Astrocyte of the spinal cord (primary cell): ENCODE data around the gene ADPGK.

ENCODE experiments used
- DNase-seq: peaks from one replicate; pipeline ENCODE4 v3.0.0; 2011; ENCODE audit warnings: low read depth, low spot score
- H3K4me3 ChIP-seq: 2 replicates; pipeline ENCODE4 v1.5.1; 2011; ENCODE audit warnings: low read depth, mild to moderate bottlenecking, low read length, moderate library complexity
- in situ Hi-C: cut with HindIII; loops from 2 replicates; pipeline ENCODE4 v1.10.0; 2017; ENCODE audit warnings: low sequenced_read_pairs
- TF ChIP-seq, protein P1 (sequence below): IDR thresholded peaks from 2 replicates; pipeline ENCODE4 v1.5.1; 2012; ENCODE audit warnings: low read depth, mild to moderate bottlenecking, low read length, inconsistent platforms

The ADPGK gene

DNA sequence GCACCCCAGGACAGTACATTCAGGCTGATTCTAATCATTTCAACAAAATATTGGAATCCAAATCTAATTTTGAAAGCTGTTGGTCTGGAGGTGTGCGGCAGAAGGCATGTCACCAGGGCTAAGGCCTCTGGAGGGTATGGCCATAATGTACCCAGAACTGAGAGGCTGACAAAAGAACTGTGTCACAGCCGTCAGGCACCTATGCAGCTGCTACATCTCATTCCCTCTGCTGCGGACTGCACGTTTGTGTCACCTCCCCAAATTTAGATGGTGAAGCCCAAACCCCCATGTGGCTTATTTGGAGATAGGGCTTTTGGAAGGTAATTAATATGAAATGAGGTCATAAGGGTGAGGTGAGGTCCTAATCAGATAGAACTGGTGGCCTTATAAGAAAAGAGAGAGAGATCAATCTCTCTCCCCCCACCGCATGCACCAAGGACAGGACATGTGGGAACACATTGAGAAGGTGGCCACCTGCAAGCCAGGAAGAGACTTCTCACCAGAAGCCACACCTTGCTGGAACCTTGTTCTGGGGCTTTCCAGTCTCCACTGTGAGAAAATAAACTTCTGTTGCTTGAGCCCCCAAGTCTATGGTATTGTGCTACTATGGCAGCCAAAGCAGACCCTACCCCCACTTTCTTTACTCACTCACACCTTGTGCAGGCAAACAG, 22.8 kb downstream of the ADPGK start:
- TF ChIP-seq, protein P1, sequence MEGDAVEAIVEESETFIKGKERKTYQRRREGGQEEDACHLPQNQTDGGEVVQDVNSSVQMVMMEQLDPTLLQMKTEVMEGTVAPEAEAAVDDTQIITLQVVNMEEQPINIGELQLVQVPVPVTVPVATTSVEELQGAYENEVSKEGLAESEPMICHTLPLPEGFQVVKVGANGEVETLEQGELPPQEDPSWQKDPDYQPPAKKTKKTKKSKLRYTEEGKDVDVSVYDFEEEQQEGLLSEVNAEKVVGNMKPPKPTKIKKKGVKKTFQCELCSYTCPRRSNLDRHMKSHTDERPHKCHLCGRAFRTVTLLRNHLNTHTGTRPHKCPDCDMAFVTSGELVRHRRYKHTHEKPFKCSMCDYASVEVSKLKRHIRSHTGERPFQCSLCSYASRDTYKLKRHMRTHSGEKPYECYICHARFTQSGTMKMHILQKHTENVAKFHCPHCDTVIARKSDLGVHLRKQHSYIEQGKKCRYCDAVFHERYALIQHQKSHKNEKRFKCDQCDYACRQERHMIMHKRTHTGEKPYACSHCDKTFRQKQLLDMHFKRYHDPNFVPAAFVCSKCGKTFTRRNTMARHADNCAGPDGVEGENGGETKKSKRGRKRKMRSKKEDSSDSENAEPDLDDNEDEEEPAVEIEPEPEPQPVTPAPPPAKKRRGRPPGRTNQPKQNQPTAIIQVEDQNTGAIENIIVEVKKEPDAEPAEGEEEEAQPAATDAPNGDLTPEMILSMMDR: no peak
- no peak overlapping the region for H3K4me3 ChIP-seq
- in situ Hi-C loops: no loop called here
- DNase-seq: no peak

DNA sequence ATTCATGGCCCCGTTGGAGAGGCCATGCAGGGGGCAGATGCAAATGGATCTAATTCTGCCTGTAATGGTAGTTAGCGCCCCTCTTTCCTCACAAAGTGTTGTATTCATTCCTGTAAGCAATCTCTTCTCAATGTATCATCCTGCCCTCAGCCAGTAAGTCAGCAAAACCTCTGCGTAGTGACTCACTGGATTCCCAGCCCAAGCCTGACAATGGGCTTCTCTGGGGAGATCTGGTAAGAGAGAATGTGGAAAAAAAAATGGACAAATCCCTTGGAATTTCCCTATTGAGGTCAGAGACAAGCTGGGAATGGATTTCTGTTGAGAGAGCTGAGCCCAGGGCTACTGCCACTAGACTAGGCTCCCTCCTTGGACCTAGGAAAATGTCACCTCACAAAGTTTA, 25.4 kb downstream of the ADPGK start:
- H3K4me3 ChIP-seq: no peak overlapping the region
- TF ChIP-seq, protein P1: no peak
- DNase-seq: peak; percentile 94
- in situ Hi-C loops: no loop called here

DNA sequence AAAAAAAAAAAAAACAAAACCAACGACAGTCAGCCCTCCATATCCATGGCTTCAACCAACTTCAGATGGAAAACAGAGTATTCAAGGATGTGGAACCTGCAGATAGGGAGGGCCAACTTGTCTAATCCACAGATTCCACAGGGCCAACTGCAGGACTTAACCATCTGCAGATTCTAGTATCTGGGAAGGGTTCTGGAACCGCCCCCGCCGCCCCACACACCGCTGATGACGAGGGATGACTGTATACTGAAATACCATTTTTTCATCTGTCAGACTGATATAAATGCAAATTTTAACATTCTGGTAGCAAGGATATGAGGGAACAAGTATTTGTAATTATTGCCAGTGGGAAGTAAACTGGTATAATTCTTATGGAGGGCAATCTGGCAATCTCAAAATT, 29.5 kb downstream of the ADPGK start:
- in situ Hi-C loops: no loop called here
- DNase-seq: no peak
- no peak overlapping the region for H3K4me3 ChIP-seq
- TF ChIP-seq, protein P1: no peak

DNA sequence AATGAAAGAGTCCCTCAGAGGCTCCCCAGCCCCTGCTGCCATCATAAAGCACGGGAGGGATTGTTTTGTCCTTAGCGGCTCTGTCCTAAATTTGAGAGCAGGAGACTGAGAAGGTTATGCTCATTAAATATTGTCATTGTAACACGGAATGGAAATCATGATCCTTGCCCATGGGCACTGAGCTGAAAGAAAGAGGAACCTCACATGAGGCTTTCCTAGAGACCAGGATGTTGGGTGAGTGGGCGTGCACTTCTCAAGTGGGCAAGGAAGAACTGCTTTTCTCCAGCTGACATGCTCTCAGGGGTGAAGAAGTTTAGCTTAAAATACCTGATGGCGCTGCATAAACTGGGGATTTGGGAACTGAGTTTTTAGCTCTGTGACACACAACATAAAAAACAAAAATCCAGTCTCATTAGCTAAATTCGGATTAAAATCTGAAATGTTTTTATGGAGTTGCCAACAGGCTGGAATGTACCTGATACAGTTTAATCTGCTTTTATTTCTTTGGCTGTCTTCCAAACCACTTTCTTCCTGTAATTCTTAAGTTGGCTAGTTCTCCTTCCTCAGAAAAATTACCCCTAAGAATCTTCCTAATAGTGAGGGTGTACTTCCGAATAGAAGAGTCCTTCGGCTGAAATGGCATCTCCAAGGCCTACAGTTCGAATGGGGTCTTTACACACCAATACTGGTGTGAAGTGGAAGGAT, 31.7 kb downstream of the ADPGK start:
- no peak overlapping the region for H3K4me3 ChIP-seq
- TF ChIP-seq, protein P1: no peak
- in situ Hi-C loops: no loop called here
- DNase-seq: peak; percentile 21

DNA sequence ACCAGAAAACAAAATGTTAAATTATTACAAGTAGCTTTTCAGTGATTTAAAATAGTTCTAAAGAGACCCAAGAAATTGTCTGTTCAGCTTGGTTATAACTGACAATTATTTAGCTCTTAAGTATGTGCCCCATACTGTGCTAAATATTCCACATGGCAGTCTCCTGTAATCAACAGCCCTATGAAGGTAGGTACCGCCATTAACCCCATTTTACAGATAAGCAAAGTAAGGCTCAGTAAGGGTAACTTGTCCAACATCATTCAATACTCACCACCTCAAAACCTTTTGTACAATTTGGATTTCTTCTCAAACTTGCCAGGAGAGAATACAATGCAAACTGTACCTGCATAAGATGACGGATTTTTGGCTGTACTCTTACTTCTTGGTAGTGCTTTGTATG, 33.9 kb downstream of the ADPGK start:
- no peak for DNase-seq
- TF ChIP-seq, protein P1: no peak
- no peak overlapping the region for H3K4me3 ChIP-seq
- in situ Hi-C loops: no loop called here

DNA sequence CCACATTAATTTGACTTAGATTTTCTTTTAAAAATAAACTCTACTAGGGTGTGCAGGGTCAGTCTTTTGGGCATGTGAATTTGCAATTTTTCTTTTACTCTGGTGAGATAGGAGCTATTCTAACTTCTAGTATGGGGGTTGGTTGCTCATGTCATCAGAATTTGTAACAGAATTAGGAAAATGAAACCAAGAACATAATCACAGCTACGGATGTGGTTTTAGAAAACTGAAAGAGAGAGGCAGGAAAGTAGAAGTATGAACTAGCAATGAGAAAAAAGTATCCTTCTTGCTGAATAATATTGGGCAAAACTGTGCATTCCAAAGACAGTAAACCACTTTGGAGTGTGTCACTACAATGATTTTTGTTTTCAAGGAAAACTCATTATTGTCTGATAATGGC, 43.3 kb downstream of the ADPGK start:
- TF ChIP-seq, protein P1: no peak
- in situ Hi-C loops: no loop called here
- H3K4me3 ChIP-seq: no peak overlapping the region
- no peak for DNase-seq
